ENCODE measurements around the gene PNPLA8.
"Not testable (repeated sequence)": the region's sequence is repeated elsewhere in the genome, so short reads cannot be mapped to it uniquely, and the experiment has no call there.

PNPLA8 gene

GRCh38 chr7:108479118-108479517 is 46.8 kb downstream of the PNPLA8 start:
- no peak for DNase-seq (ENCODE audit: low read depth in 2 of 2)

GRCh38 chr7:108468246-108468645 is 57.7 kb downstream of the PNPLA8 start:
- DNase-seq (ENCODE audit: low read depth in 2 of 2): no peak

GRCh38 chr7:108467391-108467790 is 58.5 kb downstream of the PNPLA8 start:
- DNase-seq (ENCODE audit: low read depth in 2 of 2): no peak

GRCh38 chr7:108466322-108466721 is 59.6 kb downstream of the PNPLA8 start:
- DNase-seq (ENCODE audit: low read depth in 2 of 2): not testable (repeated sequence)

DNA sequence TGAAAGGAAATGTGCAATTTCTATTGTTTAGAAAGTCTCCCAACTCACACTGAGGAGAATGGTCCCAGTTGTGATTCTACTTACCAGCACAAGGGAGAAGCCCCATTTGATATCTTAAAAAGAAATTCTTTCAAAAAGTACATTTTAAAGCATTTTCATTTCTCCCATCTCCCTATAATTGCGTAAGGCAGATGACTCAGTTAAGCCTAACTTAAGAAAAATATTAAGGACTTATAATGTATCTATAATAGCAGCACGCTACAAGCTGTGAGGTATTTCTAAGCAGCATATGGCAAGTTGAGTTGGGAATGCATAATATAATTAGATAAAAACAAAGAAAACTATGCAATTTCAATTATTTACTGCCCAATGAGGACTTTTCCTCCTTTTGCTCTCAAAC is 61.2 kb downstream of the PNPLA8 start:
- DNase-seq (ENCODE audit: low read depth in 2 of 2): no peak

- no peak for DNase-seq (ENCODE audit: low read depth in 2 of 2)
These were observed 62.3 kb downstream of the PNPLA8 start for GRCh38 chr7:108463613-108464012.

GRCh38 chr7:108461840-108462239 is 64.1 kb downstream of the PNPLA8 start:
- DNase-seq (ENCODE audit: low read depth in 2 of 2): no peak

DNA sequence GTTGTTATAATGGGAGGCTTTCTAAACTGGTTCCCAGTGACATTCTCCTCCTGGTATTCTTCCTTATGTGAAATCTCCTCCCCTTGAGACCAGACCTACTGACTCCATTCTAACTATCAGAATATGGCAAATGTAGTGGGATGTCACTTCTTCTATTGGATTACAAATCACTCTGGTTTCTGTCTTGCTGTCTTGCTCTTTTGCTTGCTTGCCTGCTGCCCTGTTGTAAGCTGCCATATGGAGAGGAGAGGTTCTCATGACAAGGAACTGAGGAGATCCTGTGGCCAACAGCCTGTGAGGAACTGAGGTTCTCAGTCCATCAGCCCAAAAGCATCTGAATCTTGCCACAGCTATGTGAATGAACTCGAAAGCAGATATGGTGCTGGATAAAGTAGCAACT is 65.0 kb downstream of the PNPLA8 start:
- DNase-seq (ENCODE audit: low read depth in 2 of 2): no peak

DNA sequence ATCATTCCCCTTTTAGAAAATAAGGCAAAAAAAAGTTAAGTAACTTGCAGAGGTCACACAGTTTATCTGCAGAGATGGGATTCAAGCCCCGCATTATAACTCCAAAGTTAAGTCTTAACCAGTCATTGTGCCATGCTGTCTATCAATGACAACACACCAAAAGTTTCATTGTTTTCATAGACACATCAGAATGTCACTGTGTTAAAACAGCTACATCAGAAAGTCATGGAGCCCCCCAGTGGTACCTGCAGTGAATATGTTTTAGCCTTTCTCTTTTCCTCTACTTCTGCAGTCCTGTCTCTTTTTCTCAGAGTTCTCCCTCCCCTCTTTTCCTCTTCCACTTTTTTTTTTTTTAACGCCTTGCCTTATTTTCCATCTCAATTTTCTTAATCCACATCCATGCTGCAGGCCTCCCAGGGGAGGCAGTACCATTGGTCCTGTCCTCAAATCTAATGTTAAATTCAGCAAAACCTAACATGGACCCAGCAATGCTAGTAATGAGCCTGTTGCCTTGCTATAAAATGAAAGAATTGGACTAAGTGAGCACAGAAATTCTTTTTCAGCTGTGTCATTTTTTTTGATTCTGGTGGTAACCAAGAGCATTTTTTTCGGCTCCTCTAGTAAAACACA is 65.9 kb downstream of the PNPLA8 start:
- DNase-seq (ENCODE audit: low read depth in 2 of 2): no peak

DNA sequence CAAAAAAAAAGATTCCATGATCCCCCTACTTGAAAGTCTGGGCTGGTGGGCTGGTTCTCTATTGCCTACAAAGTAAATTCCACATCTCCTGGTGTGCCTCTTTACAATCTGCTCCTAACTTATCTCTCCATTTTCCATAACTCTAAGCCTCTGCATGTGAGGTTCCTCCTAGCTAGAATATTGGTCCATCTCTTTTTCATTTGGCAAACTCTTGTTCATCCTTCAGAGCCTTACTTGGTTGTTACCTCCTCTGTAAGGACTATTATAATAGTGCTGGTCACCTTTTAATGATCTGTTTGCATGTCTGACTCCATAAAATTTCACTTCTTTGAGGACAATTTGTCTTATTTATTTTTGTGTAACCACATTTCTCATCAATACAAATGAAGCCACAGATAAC is 68.1 kb downstream of the PNPLA8 start:
- DNase-seq (ENCODE audit: low read depth in 2 of 2): no peak

DNA sequence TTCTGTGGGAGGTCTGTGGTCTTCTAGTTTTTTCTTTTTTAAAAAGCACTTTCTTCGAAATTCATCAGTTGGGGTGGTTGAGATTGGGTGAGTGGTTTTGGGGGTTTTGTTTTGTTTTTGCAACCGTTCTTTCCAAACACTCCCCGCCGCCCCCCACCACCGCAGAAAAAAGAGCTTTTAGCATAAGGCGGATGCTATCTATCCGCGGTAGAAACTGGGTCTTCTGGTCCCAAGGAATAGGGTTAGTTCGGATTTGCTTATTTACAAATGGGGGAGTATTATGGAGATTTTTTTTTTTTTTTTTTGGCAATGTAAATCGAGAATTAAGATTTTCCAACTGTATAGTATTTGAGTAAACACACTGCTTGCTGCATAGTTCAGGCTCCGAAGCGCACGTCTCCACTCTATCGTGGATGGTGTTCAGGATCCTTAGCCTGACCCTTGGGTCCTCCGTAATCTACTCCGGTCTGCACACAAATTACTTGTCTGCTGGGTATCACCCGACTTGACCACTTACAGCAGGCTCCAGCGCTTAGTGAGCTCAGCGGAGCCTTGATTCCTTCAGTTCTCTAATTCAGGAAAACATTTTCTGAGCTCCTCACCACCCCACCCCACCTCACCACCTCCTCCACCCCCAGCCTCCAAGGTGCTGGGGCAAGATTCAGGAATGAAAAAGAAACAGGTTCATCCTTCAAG is 68.9 kb downstream of the PNPLA8 start:
- no peak for DNase-seq (ENCODE audit: low read depth in 2 of 2)

- no peak for DNase-seq (ENCODE audit: low read depth in 2 of 2)
These were observed 69.8 kb downstream of the PNPLA8 start, which contains the start of gene NRCAM for GRCh38 chr7:108455998-108456677. NRCAM (minus strand) TSS chr7:108456436; CDS start chr7:108240064, 216,372 bp downstream.

DNA sequence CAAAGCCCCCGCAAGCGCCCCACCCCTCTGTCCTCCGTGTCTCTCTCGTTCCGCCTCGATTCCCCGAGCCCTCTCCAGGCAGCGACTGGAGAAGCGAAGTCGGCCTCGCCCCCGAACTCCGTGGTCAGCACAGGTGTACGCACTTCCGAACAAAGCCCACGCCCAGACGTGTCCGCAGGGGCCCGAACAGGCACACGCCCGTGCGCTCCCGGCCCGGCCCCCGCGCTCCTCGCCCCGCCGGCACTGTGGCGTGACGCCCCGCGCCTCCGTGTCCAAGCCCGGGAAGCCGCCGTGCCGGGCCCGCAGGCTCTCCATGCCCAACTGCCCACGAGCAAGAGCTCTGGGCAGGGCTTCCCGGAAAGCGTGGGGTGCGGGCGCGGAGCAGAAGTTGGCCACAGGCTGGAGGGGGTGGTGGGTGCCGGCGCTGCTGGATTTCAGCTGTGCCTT is 70.4 kb downstream of the PNPLA8 start:
- DNase-seq (ENCODE audit: low read depth in 2 of 2): no peak

DNA sequence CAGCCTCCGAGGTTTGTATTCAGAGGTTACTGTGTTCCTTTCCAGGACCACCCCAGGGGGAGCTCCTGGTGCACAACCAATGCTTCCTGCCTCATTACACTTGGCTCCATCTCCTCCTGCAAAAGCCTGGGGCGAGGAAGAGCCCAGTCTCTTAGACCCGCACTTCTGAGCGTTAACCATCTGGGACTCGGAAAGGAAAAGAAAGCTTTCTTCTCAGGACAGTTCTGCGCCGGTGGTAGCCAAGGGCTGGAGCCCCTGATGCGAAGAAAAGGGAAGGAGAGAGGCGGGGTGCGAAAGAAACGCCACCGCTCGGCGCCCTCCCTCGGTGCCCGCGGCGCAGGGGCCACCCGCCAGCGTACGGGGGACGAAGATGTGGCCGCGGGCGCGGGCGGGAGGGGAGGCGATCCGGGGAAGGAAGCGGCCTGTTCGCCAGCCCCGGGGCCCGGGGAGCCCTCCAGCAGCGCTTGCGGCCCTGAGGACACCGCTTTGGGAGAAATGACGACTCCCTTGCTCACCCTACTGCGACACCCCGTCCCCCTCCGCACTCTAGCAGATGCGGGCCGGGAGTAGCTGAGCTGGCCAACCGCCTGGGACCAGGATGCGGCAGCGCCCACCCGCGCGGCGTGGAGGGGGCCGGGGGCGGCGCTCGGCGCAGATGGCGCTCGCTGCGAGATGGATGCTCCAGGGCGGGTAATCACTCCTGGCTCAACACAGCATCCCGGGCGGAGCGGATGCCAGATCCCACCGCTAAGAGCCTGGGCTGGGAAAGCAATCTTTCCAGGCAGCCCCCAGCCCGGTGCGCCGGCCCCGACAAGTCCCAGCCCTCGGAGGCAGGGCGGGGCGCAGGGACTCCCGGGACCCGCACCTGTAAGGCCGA is 71.0 kb downstream of the PNPLA8 start:
- DNase-seq (ENCODE audit: low read depth in 2 of 2): no peak

GRCh38 chr7:108454317-108454673 is 71.6 kb downstream of the PNPLA8 start:
- DNase-seq (ENCODE audit: low read depth in 2 of 2): no peak

- DNase-seq (ENCODE audit: low read depth in 2 of 2): no peak
These were observed 72.6 kb downstream of the PNPLA8 start for GRCh38 chr7:108453320-108453719.

DNA sequence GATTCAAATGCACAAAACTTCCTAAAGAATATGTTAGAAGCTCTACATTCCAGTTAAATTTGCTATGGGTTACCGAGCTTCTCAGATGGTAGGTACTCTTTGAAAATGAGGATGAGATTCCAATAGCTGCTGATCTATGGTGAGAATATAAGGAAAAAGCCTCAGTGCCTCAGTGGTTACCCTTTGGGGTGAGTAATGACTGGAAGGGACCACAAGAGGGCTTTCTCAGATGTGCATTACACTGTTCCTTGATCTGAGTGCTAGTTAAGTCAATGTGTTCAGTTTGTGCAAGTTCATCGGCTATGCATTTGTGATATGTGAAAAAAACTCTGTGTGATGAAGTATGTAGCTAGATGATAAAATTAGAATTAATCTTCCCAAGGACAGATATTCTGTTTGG is 73.2 kb downstream of the PNPLA8 start:
- DNase-seq (ENCODE audit: low read depth in 2 of 2): no peak

DNA sequence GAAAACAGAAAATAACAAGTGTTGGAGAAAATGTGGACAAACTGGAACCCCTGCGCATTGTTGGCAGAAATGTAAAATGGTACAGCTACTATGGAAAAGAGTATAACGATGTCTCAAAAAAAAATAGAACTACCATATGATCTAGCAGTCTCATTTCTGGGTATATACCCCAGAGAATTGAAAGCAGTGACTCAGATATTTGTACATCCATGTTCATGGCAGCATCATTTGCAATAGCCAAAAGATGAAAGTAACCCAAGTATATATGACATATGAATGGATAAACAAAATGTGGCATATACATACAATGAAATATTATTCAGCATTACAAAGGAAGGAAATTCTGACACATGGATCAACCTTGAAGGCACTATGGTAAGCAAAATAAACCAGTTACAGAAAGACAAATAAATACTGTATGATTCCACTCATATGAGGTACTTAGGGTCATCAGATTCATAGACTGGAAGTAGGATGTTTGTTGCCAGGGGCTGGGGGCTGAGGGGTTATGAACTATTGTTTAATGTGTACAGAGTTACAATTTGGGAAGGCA is 74.6 kb downstream of the PNPLA8 start:
- DNase-seq (ENCODE audit: low read depth in 2 of 2): no peak

GRCh38 chr7:108450160-108450559 is 75.8 kb downstream of the PNPLA8 start:
- DNase-seq (ENCODE audit: low read depth in 2 of 2): no peak

GRCh38 chr7:108449521-108449920 is 76.4 kb downstream of the PNPLA8 start:
- no peak for DNase-seq (ENCODE audit: low read depth in 2 of 2)

DNA sequence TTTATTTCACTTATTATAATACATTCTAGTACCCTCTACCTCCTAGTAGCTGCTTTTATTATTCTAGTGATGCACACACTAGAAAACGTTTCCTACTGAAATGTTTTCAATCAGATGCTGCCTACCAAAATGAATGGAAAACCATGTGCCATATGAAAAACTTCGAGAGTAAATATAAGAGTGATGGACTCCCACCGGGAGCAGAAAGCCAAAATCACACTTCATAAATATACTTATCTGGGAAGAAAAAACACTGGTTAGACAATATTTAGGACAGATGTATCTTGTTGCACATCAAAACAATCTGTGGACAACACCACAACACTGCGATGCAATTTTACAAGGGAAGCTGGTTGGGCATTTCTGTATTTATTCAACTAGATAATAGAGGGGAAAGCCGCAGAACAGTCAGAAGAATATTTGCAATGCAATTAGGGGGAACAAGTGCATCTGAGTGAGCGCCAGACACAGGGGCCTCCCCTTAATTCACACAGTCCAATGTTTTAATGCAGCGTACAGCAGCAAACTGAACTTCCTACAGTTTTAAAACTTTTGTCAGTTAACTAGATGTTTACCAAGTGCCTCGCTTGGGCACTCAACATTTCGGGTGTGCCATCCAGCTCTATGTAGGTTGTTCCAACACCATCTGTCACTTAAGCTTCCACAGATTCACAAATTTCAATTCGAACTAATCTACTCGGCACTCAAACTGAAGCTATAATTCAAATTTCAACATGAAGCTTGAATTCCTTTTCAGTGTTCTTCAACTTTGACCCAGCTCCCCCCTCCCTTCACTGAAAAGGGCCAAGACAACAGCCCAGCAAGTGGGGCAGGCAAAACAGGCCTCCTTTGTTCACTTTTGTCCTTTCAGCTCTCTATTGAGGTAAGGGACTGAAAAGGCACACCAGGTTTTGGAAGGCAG is 77.1 kb downstream of the PNPLA8 start:
- no peak for DNase-seq (ENCODE audit: low read depth in 2 of 2)
